Muscle of leg (tissue), 11 donors: Measurements from ENCODE around the gene PRKACG. TPM values are rescaled to one million over a fixed set of nuclear protein-coding genes. Genes with fewer than 3 reads are reported as not detected.

Experiments
- DNase-seq: peaks from one replicate; pipeline ENCODE4 v3.0.0; 2013
- H3K27ac ChIP-seq: one replicate; pipeline ENCODE4 v1.5.1; 2013; ENCODE audit warnings: mild to moderate bottlenecking, low read length, control low read depth
- H3K27me3 ChIP-seq: one replicate; pipeline ENCODE4 v1.6.1; 2013; ENCODE audit warnings: low read length; ENCODE audit not compliant: control insufficient read depth, insufficient read depth
- H3K36me3 ChIP-seq: one replicate; pipeline ENCODE4 v1.6.1; 2013; ENCODE audit warnings: low read length; ENCODE audit not compliant: control insufficient read depth, insufficient read depth
- H3K4me1 ChIP-seq: one replicate; pipeline ENCODE4 v1.6.1; 2013; ENCODE audit warnings: low read length; ENCODE audit not compliant: control insufficient read depth, insufficient read depth
- H3K4me3 ChIP-seq: one replicate; pipeline ENCODE4 v1.5.1; 2013; ENCODE audit warnings: low read length, control low read depth
- H3K9me3 ChIP-seq: replicated peaks from 2 replicates; pipeline ENCODE4 v1.6.1; 2013; ENCODE audit warnings: low read depth, low read length; ENCODE audit not compliant: control insufficient read depth
- WGBS: methylation state at CpG from one replicate; pipeline ENCODE4 v1.1.5; 2013; ENCODE audit warnings: missing lambda C conversion rate; ENCODE audit not compliant: insufficient coverage; 5-methylcytosine and 5-hydroxymethylcytosine counted together
- polyA plus RNA-seq, 8 donors: library from polyadenylated mRNA; unstranded; fragments of 120-200 nt; gene quantifications; one replicate each; pipeline versions ENCODE4 v1.2.1 to v1.2.3, GENCODE V29; 2013; ENCODE audit warnings: inconsistent platforms in 1 of 8, low replicate concordance in 1 of 8; ENCODE audit not compliant: insufficient read length in 8 of 8, insufficient read depth in 1 of 8
- total RNA-seq: library from RNA; stranded (reverse); fragments of 120-200 nt; gene quantifications from one replicate; pipeline ENCODE4 v1.2.4, GENCODE V29; 2013

The PRKACG gene
- total and polyA plus RNA-seq, 9 donors: 0.07 TPM; not detected in 8

GRCh38 chr9:69028754-69029153 is 14.8 kb upstream of the PRKACG start:
- H3K27me3 ChIP-seq: peaks cover under 1% of the 10 kb centered on the region
- no peak overlapping the region for H3K4me3 ChIP-seq
- no peak overlapping the region for H3K27ac ChIP-seq
- DNase-seq: no peak
- no peaks in the 10 kb centered on the region for H3K4me1 ChIP-seq
- H3K36me3 ChIP-seq: no peaks in the 10 kb centered on the region
- WGBS: 72% methylated on average over 2 of the region's 2 CpGs
- H3K9me3 ChIP-seq: no peaks in the 10 kb centered on the region

GRCh38 chr9:69027355-69028097 is 13.6 kb upstream of the PRKACG start:
- no peak overlapping the region for H3K27ac ChIP-seq
- DNase-seq: peak; percentile 52
- no peaks in the 10 kb centered on the region for H3K9me3 ChIP-seq
- H3K27me3 ChIP-seq: peaks cover 2% of the 10 kb centered on the region
- 0% methylated on average over 1 of the region's 5 CpGs for WGBS
- H3K36me3 ChIP-seq: no peaks in the 10 kb centered on the region
- no peak overlapping the region for H3K4me3 ChIP-seq
- H3K4me1 ChIP-seq: no peaks in the 10 kb centered on the region

- no peaks in the 10 kb centered on the region for H3K4me1 ChIP-seq
- 52% methylated on average over 4 of the region's 7 CpGs for WGBS
- H3K4me3 ChIP-seq: no peak overlapping the region
- H3K36me3 ChIP-seq: no peaks in the 10 kb centered on the region
- no peaks in the 10 kb centered on the region for H3K9me3 ChIP-seq
- H3K27me3 ChIP-seq: peaks cover 2% of the 10 kb centered on the region
- DNase-seq: no peak
- H3K27ac ChIP-seq: no peak overlapping the region
Measured at GRCh38 chr9:69023650-69024049, 9.7 kb upstream of the PRKACG start.

- Histone ChIP-seq H3K9me3 (no peaks in the 10 kb centered on the region), H3K27ac (no peak overlapping the region), H3K4me3 (no peak overlapping the region), H3K36me3 (no peaks in the 10 kb centered on the region), H3K4me1 (no peaks in the 10 kb centered on the region), H3K27me3 (peaks cover 2% of the 10 kb centered on the region)
- no peak for DNase-seq
- WGBS: 98% methylated on average over 5 of the region's 8 CpGs
Measured at GRCh38 chr9:69020301-69021145, 6.6 kb upstream of the PRKACG start.

- Histone ChIP-seq H3K27ac (no peak overlapping the region), H3K9me3 (no peaks in the 10 kb centered on the region), H3K36me3 (no peaks in the 10 kb centered on the region), H3K27me3 (peaks cover 2% of the 10 kb centered on the region), H3K4me1 (no peaks in the 10 kb centered on the region), H3K4me3 (no peak overlapping the region)
- no peak for DNase-seq
- WGBS: no CpG with 5 or more reads among the region's 3 CpGs
Measured at GRCh38 chr9:69019808-69020207, 5.9 kb upstream of the PRKACG start.

- Histone ChIP-seq H3K27me3 (peaks cover 2% of the 10 kb centered on the region), H3K36me3 (no peaks in the 10 kb centered on the region), H3K4me3 (no peak overlapping the region), H3K4me1 (no peaks in the 10 kb centered on the region), H3K9me3 (no peaks in the 10 kb centered on the region), H3K27ac (no peak overlapping the region)
- DNase-seq: no peak
- 78% methylated on average over 2 of the region's 5 CpGs for WGBS
Measured at GRCh38 chr9:69018737-69019136, 4.8 kb upstream of the PRKACG start.

- 67% methylated on average over 1 of the region's 5 CpGs for WGBS
- DNase-seq: no peak
Measured at GRCh38 chr9:69016191-69017096, 2.5 kb upstream of the PRKACG start.

GRCh38 chr9:69013382-69013727 is 558 bp downstream of the PRKACG start:
- H3K27ac ChIP-seq: no peak overlapping the region
- 97% methylated on average over 23 of the region's 26 CpGs for WGBS

More at GRCh38 chr9:69016191-69017096, 2.5 kb upstream of the PRKACG start:
- Histone ChIP-seq H3K27me3 (no peaks in the 10 kb centered on the region), H3K36me3 (no peaks in the 10 kb centered on the region), H3K4me3 (no peak overlapping the region), H3K27ac (no peak overlapping the region), H3K4me1 (no peaks in the 10 kb centered on the region), H3K9me3 (no peaks in the 10 kb centered on the region)

GRCh38 chr9:69012696-69013381 is 1.1 kb downstream of the PRKACG start:
- no peaks in the 10 kb centered on the region for H3K27me3 ChIP-seq
- no peak overlapping the region for H3K4me3 ChIP-seq
- no peak for DNase-seq
- no peak overlapping the region for H3K27ac ChIP-seq
- no peaks in the 10 kb centered on the region for H3K36me3 ChIP-seq
- H3K9me3 ChIP-seq: no peaks in the 10 kb centered on the region
- no peaks in the 10 kb centered on the region for H3K4me1 ChIP-seq
- WGBS: 96% methylated on average over 11 of the region's 18 CpGs

More at GRCh38 chr9:69013382-69013727, 558 bp downstream of the PRKACG start:
- Histone ChIP-seq H3K4me3 (no peak overlapping the region), H3K9me3 (no peaks in the 10 kb centered on the region), H3K4me1 (no peaks in the 10 kb centered on the region), H3K36me3 (no peaks in the 10 kb centered on the region), H3K27me3 (no peaks in the 10 kb centered on the region)
- DNase-seq: no peak
